H9 (cell line): ENCODE data around the gene LSS. TPM values are rescaled to one million over a fixed set of nuclear protein-coding genes. Genes with fewer than 3 reads are reported as not detected.

Source experiments
- DNase-seq: peaks from one replicate; pipeline ENCODE4 v3.0.0-alpha.2; 2017
- H2AFZ ChIP-seq: one replicate; pipeline ENCODE4 v1.6.1; 2013; ENCODE audit warnings: mild to moderate bottlenecking, low read length, control low read depth, moderate library complexity
- H2AK5ac ChIP-seq: 2 replicates; pipeline ENCODE4 v1.6.1; 2013; ENCODE audit warnings: low read length, control low read depth, mixed read lengths; ENCODE audit not compliant: insufficient read length
- H2BK120ac ChIP-seq: one replicate; pipeline ENCODE4 v1.6.1; 2013; ENCODE audit warnings: low read depth, mild to moderate bottlenecking, low read length, control low read depth, inconsistent platforms; ENCODE audit not compliant: poor library complexity, severe bottlenecking
- H2BK12ac ChIP-seq: 2 replicates; pipeline ENCODE4 v1.6.1; 2013; ENCODE audit warnings: low read length, control low read depth, mixed read lengths, low read depth; ENCODE audit not compliant: insufficient read length
- H2BK15ac ChIP-seq: 2 replicates; pipeline ENCODE4 v1.6.1; 2013; ENCODE audit warnings: low read depth, low read length, control low read depth
- H2BK20ac ChIP-seq: one replicate; pipeline ENCODE4 v1.6.1; 2013; ENCODE audit warnings: low read depth, mild to moderate bottlenecking, low read length, control low read depth, inconsistent platforms; ENCODE audit not compliant: poor library complexity, severe bottlenecking
- H2BK5ac ChIP-seq: 2 replicates; pipeline ENCODE4 v1.6.1; 2013; ENCODE audit warnings: low read length, control low read depth, mixed read lengths; ENCODE audit not compliant: insufficient read length
- H3K14ac ChIP-seq: 2 replicates; pipeline ENCODE4 v1.6.1; 2013; ENCODE audit warnings: low read length, control low read depth; ENCODE audit not compliant: insufficient read depth
- H3K18ac ChIP-seq: 2 replicates; pipeline ENCODE4 v1.6.1; 2013; ENCODE audit warnings: low read depth, mild to moderate bottlenecking, mixed read lengths, low read length, control low read depth; ENCODE audit not compliant: insufficient read length
- H3K23ac ChIP-seq: 2 replicates; pipeline ENCODE4 v1.6.1; 2013; ENCODE audit warnings: low read length, control low read depth, mixed read lengths, low read depth; ENCODE audit not compliant: insufficient read length
- H3K23me2 ChIP-seq: 2 replicates; pipeline ENCODE4 v1.6.1; 2013; ENCODE audit warnings: low read depth, mild to moderate bottlenecking, mixed read lengths, low read length, control low read depth; ENCODE audit not compliant: insufficient read length, poor library complexity, severe bottlenecking
- H3K27ac ChIP-seq: 2 replicates; pipeline ENCODE4 v1.5.1; 2013; ENCODE audit warnings: low read length, control low read depth, mixed read lengths, low read depth; ENCODE audit not compliant: insufficient read length
- H3K27me3 ChIP-seq: 2 replicates; pipeline ENCODE4 v1.6.1; 2013; ENCODE audit warnings: low read length, control low read depth, inconsistent platforms; ENCODE audit not compliant: insufficient read depth
- H3K4ac ChIP-seq: 2 replicates; pipeline ENCODE4 v1.6.1; 2013; ENCODE audit warnings: low read depth, mild to moderate bottlenecking, control low read depth, inconsistent platforms, low read length, moderate library complexity
- H3K4me1 ChIP-seq: 2 replicates; pipeline ENCODE4 v1.6.1; 2013; ENCODE audit warnings: low read length, control low read depth, inconsistent platforms; ENCODE audit not compliant: insufficient read depth
- H3K4me2 ChIP-seq: 2 replicates; pipeline ENCODE4 v1.6.1; 2013; ENCODE audit warnings: low read length, control low read depth, mixed read lengths; ENCODE audit not compliant: insufficient read length, insufficient read depth
- H3K56ac ChIP-seq: 2 replicates; pipeline ENCODE4 v1.6.1; 2013; ENCODE audit warnings: low read depth, mild to moderate bottlenecking, mixed read lengths, low read length, control low read depth; ENCODE audit not compliant: insufficient read length
- H3K79me1 ChIP-seq: 2 replicates; pipeline ENCODE4 v1.6.1; 2013; ENCODE audit warnings: low read depth, mild to moderate bottlenecking, moderate library complexity, low read length, control low read depth, inconsistent platforms; ENCODE audit not compliant: insufficient read depth, poor library complexity, severe bottlenecking
- H3K79me2 ChIP-seq: 2 replicates; pipeline ENCODE4 v1.6.1; 2013; ENCODE audit warnings: low read length, control low read depth, inconsistent platforms; ENCODE audit not compliant: insufficient read depth
- H3K9ac ChIP-seq: 2 replicates; pipeline ENCODE4 v1.6.1; 2013; ENCODE audit warnings: low read length, control low read depth, mixed read lengths; ENCODE audit not compliant: insufficient read length; ENCODE audit errors: extremely low read depth
- H3K9me3 ChIP-seq: one replicate; pipeline ENCODE4 v1.6.1; 2013; ENCODE audit warnings: low read depth, low read length, inconsistent platforms; ENCODE audit not compliant: control insufficient read depth
- H3T11ph ChIP-seq: one replicate; pipeline ENCODE4 v1.6.1; 2013; ENCODE audit warnings: mild to moderate bottlenecking, low read length, control low read depth, inconsistent platforms
- H4K20me1 ChIP-seq: one replicate; pipeline ENCODE4 v1.6.1; 2013; ENCODE audit not compliant: control insufficient read depth, insufficient read length, insufficient read depth
- H4K5ac ChIP-seq: 2 replicates; pipeline ENCODE4 v1.6.1; 2013; ENCODE audit warnings: low read depth, mild to moderate bottlenecking, mixed read lengths, low read length, control low read depth; ENCODE audit not compliant: insufficient read length
- H4K8ac ChIP-seq: replicated peaks from 2 replicates; pipeline ENCODE4 v1.6.1; 2013; ENCODE audit warnings: low read length, control low read depth, mixed read lengths, low read depth; ENCODE audit not compliant: insufficient read length
- H4K91ac ChIP-seq: 2 replicates; pipeline ENCODE4 v1.6.1; 2013; ENCODE audit warnings: low read depth, mild to moderate bottlenecking, moderate library complexity, mixed read lengths, low read length, control low read depth; ENCODE audit not compliant: insufficient read length
- H3K27ac Mint-ChIP-seq, 3 experiments: 2 replicates in 2 of 3; 3 replicates in 1 of 3; pipeline ENCODE4 v1.8.0; 2020 to 2021; ENCODE audit warnings: mixed read lengths in 3 of 3, mild to moderate bottlenecking in 1 of 3, moderate library complexity in 1 of 3
- H3K27me3 Mint-ChIP-seq: 2 replicates; pipeline ENCODE4 v1.8.0; 2021; ENCODE audit warnings: low read depth, mild to moderate bottlenecking, moderate library complexity, mixed read lengths
- H3K36me3 Mint-ChIP-seq, 3 experiments: 2 replicates in 2 of 3; 3 replicates in 1 of 3; pipeline ENCODE4 v1.8.0; 2020 to 2021; ENCODE audit warnings: low read depth in 3 of 3, mixed read lengths in 3 of 3; ENCODE audit not compliant: insufficient read depth in 1 of 3
- H3K4me1 Mint-ChIP-seq, 2 experiments: 2 replicates each; pipeline ENCODE4 v1.8.0; 2020; ENCODE audit warnings: mixed read lengths in 2 of 2
- H3K4me3 Mint-ChIP-seq, 2 experiments: 2 replicates in 1 of 2; 3 replicates in 1 of 2; pipeline ENCODE4 v1.8.0; 2020 to 2021; ENCODE audit warnings: mild to moderate bottlenecking in 2 of 2, mixed read lengths in 2 of 2, moderate library complexity in 1 of 2
- H3K9me3 Mint-ChIP-seq, 2 experiments: 2 replicates in 1 of 2; 3 replicates in 1 of 2; pipeline ENCODE4 v1.8.0; 2020; ENCODE audit warnings: mild to moderate bottlenecking in 2 of 2, mixed read lengths in 2 of 2, moderate library complexity in 1 of 2
- WGBS: extraction: QIAGEN DNeasy Blood & Tissue Kit; methylation state at CpG from one replicate; pipeline ENCODE4 v1.1.7; 2013; ENCODE audit warnings: missing lambda C conversion rate, low lambda C conversion rate, mixed read lengths; ENCODE audit not compliant: insufficient read length; ENCODE audit errors: extremely low coverage; 5-methylcytosine and 5-hydroxymethylcytosine counted together
- total RNA-seq: library from RNA; stranded (reverse); gene quantifications from 2 replicates; pipeline ENCODE4 v1.2.1, GENCODE V29; 2021
- TF ChIP-seq, protein P1 (sequence below): fragments of 200-600 bp; sonication (generic); conservative IDR thresholded peaks from 3 replicates; pipeline ENCODE4 v1.8.0; 2021; ENCODE audit warnings: antibody characterized with exemption, mild to moderate bottlenecking

LSS gene
- total RNA-seq, 1 experiment from 2014 or later, result 69.2 TPM

DNA sequence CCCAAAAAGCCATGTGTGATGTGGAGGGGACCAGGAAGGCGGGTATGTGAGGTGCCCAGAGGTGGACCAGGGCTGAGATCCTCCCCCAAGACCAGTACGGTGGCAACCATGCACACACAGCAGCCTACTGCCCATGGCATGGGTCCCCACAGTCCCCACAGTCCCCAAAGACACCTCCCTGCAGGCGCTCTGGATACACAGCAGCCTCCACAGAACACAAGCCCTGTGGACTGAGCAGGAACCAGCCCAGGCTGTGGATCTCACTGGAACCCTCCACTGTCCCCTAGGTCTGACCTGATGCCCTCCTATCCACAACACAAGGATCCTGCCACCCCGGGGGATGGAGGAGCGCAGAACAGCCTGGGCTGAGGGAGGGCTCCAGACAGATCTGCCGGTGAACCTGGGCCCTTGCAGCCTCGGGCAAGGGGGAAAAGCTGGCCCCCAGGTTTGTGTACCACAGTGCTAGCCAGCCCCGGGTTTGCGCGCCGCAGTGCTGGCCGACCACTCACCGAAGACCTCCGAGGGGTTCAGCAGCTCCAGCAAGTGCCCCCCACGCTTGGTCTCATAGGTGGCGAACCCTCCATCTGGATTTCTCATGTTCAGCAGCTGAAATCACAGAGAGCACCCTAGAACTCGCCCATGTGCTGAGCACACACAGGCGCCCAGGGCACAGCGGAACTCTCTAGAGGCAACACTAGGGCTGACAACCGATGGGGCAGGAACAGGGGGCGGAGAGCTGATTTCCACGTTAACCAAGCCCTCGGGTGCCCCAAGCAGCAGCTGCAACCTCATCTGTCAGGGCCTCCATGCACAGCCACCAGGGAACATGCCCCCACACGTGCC is 22.2 kb downstream of the LSS start:
- Histone ChIP-seq H2BK12ac (no peak overlapping the region), H4K91ac (no peak overlapping the region), H3K4ac (no peak overlapping the region), H2BK15ac (no peak overlapping the region), H2BK20ac (no peak overlapping the region), H3K9me3 (no peaks in the 10 kb centered on the region), H2AFZ (no peak overlapping the region), H2BK5ac (no peak overlapping the region), H4K20me1 (no peaks in the 10 kb centered on the region), H2AK5ac (no peak overlapping the region), H2BK120ac (no peak overlapping the region), H4K5ac (no peak overlapping the region), H3K23ac (no peak overlapping the region), H3K18ac (no peak overlapping the region), H3K79me1 (no peaks in the 10 kb centered on the region), H3K79me2 (no peaks in the 10 kb centered on the region), H3K4me1 (no peaks in the 10 kb centered on the region), H3K14ac (no peak overlapping the region; the same call in 1 of the 2 replicates), H3K27me3 (no peaks in the 10 kb centered on the region), H3K27ac (no peak overlapping the region), H3K9ac (no peak overlapping the region), H3K23me2 (no peaks in the 10 kb centered on the region), H3T11ph (no peak overlapping the region), H3K4me2 (no peak overlapping the region), H4K8ac (no peak overlapping the region), H3K56ac (no peak overlapping the region)
- Mint-ChIP-seq H3K4me3 (no peak overlapping the region), H3K36me3 (peaks cover 32 to 64% (median 51%) of the 10 kb centered on the region in 3 experiments), H3K27me3 (no peaks in the 10 kb centered on the region), H3K4me1 (peaks cover 6 to 9% of the 10 kb centered on the region in 2 experiments; a peak in 3 of 4 replicates), H3K9me3 (no peaks in the 10 kb centered on the region), H3K27ac (no peak overlapping the region)
- TF ChIP-seq, protein P1, sequence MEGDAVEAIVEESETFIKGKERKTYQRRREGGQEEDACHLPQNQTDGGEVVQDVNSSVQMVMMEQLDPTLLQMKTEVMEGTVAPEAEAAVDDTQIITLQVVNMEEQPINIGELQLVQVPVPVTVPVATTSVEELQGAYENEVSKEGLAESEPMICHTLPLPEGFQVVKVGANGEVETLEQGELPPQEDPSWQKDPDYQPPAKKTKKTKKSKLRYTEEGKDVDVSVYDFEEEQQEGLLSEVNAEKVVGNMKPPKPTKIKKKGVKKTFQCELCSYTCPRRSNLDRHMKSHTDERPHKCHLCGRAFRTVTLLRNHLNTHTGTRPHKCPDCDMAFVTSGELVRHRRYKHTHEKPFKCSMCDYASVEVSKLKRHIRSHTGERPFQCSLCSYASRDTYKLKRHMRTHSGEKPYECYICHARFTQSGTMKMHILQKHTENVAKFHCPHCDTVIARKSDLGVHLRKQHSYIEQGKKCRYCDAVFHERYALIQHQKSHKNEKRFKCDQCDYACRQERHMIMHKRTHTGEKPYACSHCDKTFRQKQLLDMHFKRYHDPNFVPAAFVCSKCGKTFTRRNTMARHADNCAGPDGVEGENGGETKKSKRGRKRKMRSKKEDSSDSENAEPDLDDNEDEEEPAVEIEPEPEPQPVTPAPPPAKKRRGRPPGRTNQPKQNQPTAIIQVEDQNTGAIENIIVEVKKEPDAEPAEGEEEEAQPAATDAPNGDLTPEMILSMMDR, result no peak
- no CpG with 5 or more reads among the region's 24 CpGs for WGBS
- DNase-seq, result no peak
